HL-60 (cell line): ENCODE measurements around the gene KLHL40.

ENCODE experiments used
- DNase-seq, 2 experiments: peaks; one replicate each; pipeline ENCODE4 v3.0.0-alpha.2; 2010 to 2020; ENCODE audit warnings: low read depth in 1 of 2, low spot score in 1 of 2
- H3K27ac ChIP-seq: fragments of 250-450 bp; sonication (Bioruptor Pico); replicated peaks from 2 replicates; pipeline ENCODE4 v1.5.1; 2020; ENCODE audit warnings: mild to moderate bottlenecking, moderate library complexity
- H3K27me3 ChIP-seq: fragments of 250-450 bp; sonication (Bioruptor Pico); 2 replicates; pipeline ENCODE4 v1.5.1; 2021; ENCODE audit warnings: mild to moderate bottlenecking, moderate library complexity; ENCODE audit not compliant: insufficient read depth, poor library complexity, severe bottlenecking
- H3K4me3 ChIP-seq: replicated peaks from 2 replicates; pipeline ENCODE4 v1.5.1; 2011; ENCODE audit warnings: mild to moderate bottlenecking, control low read depth, low read length; ENCODE audit not compliant: insufficient read depth
- CTCF ChIP-seq: IDR thresholded peaks from one replicate; pipeline ENCODE4 v1.5.1; 2011; ENCODE audit warnings: low read length, control low read depth, inconsistent platforms; ENCODE audit not compliant: insufficient read depth
- GABPA ChIP-seq: IDR thresholded peaks from 2 replicates; pipeline ENCODE4 v1.6.1; 2012; ENCODE audit warnings: low read depth
- POLR2AphosphoS5 ChIP-seq: IDR thresholded peaks from 2 replicates; pipeline ENCODE4 v1.6.1; 2012; ENCODE audit warnings: low read depth
- REST ChIP-seq: IDR thresholded peaks from 2 replicates; pipeline ENCODE4 v1.6.1; 2012; ENCODE audit warnings: low read depth; ENCODE audit not compliant: insufficient replicate concordance
- SPI1 ChIP-seq: IDR thresholded peaks from 2 replicates; pipeline ENCODE4 v1.6.1; 2012; ENCODE audit warnings: low read depth, mild to moderate bottlenecking, borderline replicate concordance

Gene KLHL40

GRCh38 chr3:42665050-42665878 is 20.1 kb upstream of the KLHL40 start:
- no peak for DNase-seq
- H3K27me3 ChIP-seq = no peaks in the 10 kb centered on the region
- TF ChIP-seq REST (no peak), SPI1 (no peak), CTCF (no peak), POLR2AphosphoS5 (no peak), GABPA (no peak)
- no peak overlapping the region for H3K4me3 ChIP-seq
- H3K27ac ChIP-seq = no peak overlapping the region

GRCh38 chr3:42666022-42666421 is 19.3 kb upstream of the KLHL40 start:
- H3K27me3 ChIP-seq = no peaks in the 10 kb centered on the region
- no peak for TF ChIP-seq SPI1
- no peak for TF ChIP-seq CTCF
- TF ChIP-seq REST = no peak
- DNase-seq = no peak
- no peak overlapping the region for H3K4me3 ChIP-seq
- H3K27ac ChIP-seq = no peak overlapping the region

GRCh38 chr3:42666577-42666998 is 18.7 kb upstream of the KLHL40 start:
- no peak for DNase-seq
- no peak overlapping the region for H3K27ac ChIP-seq
- no peak overlapping the region for H3K4me3 ChIP-seq
- no peak for TF ChIP-seq CTCF
- TF ChIP-seq REST = no peak
- TF ChIP-seq SPI1 = no peak
- TF ChIP-seq POLR2AphosphoS5 = no peak
- TF ChIP-seq GABPA = no peak
- no peaks in the 10 kb centered on the region for H3K27me3 ChIP-seq
